EL (cell line): ENCODE data around the gene LHB.

ENCODE experiments used
- DNase-seq: peaks from one replicate; pipeline ENCODE4 v3.0.0-alpha.2; 2016

The LHB gene

GRCh38 chr19:49006905-49007304 is 10.0 kb downstream of the LHB start:
- DNase-seq = no peak

- DNase-seq = no peak
Observed at GRCh38 chr19:49004964-49005614, 11.8 kb downstream of the LHB start.

GRCh38 chr19:49004133-49004532 is 12.8 kb downstream of the LHB start:
- no peak for DNase-seq

GRCh38 chr19:48999481-49000325 is 17.2 kb downstream of the LHB start:
- DNase-seq = peak; percentile 67

GRCh38 chr19:48997972-48998371 is 18.9 kb downstream of the LHB start:
- DNase-seq = peak; percentile 71

- DNase-seq = no peak
Observed at GRCh38 chr19:48994035-48994386, 22.9 kb downstream of the LHB start.

- peak; percentile 100 for DNase-seq
Observed at GRCh38 chr19:48993175-48994034, 23.5 kb downstream of the LHB start, which contains the start of the genes GYS1 and RUVBL2. TSS of gene GYS1 (minus strand) at chr19:48993309. CDS start at chr19:48993112, 197 bp downstream. TSS of gene RUVBL2 (plus strand) at chr19:48993887. CDS start at chr19:48993912, 25 bp downstream.

GRCh38 chr19:48992581-48993174 is 24.2 kb downstream of the LHB start:
- no peak for DNase-seq

- peak; percentile 88 for DNase-seq
Observed at GRCh38 chr19:48991873-48992580, 24.9 kb downstream of the LHB start.

GRCh38 chr19:48991011-48991609 is 25.8 kb downstream of the LHB start:
- no peak for DNase-seq

GRCh38 chr19:48990400-48990799 is 26.5 kb downstream of the LHB start:
- no peak for DNase-seq

GRCh38 chr19:48989701-48990291 is 27.1 kb downstream of the LHB start:
- no peak for DNase-seq

- no peak for DNase-seq
Observed at GRCh38 chr19:48988860-48989259, 28.0 kb downstream of the LHB start.

GRCh38 chr19:48988286-48988685 is 28.6 kb downstream of the LHB start:
- no peak for DNase-seq

- no peak for DNase-seq
Observed at GRCh38 chr19:48987323-48987722, 29.6 kb downstream of the LHB start.

- no peak for DNase-seq
Observed at GRCh38 chr19:48986211-48986610, 30.7 kb downstream of the LHB start.

- no peak for DNase-seq
Observed at GRCh38 chr19:48985711-48986110, 31.2 kb downstream of the LHB start.

- no peak for DNase-seq
Observed at GRCh38 chr19:48982280-48982679, 34.6 kb downstream of the LHB start.

- DNase-seq = no peak
Observed at GRCh38 chr19:48977061-48977460, 39.8 kb downstream of the LHB start.

GRCh38 chr19:48975947-48976847 is 40.7 kb downstream of the LHB start:
- DNase-seq = no peak
